SHP77 (cell line): ENCODE results near the gene HOXC10.

Source experiments
- DNase-seq, 2 experiments: peaks; one replicate each; lab custom pipeline; 2025; lab: John Stamatoyannopoulos, UW

The HOXC10 gene

GRCh38 chr12:54017027-54017788 is 32.3 kb downstream of the HOXC10 start:
- peak; percentile 72 to 76 for DNase-seq

GRCh38 chr12:54017878-54018467 is 33.0 kb downstream of the HOXC10 start:
- DNase-seq: peak; percentile 91 to 93

- peak; percentile 20 to 24 for DNase-seq
These were observed 33.6 kb downstream of the HOXC10 start for GRCh38 chr12:54018468-54018984.

- DNase-seq: no peak
These were observed 34.3 kb downstream of the HOXC10 start for GRCh38 chr12:54019091-54019811.

GRCh38 chr12:54019924-54020590 is 35.1 kb downstream of the HOXC10 start:
- DNase-seq: no peak

- no peak for DNase-seq
These were observed 35.9 kb downstream of the HOXC10 start for GRCh38 chr12:54020591-54021405.

GRCh38 chr12:54021432-54022013 is 36.6 kb downstream of the HOXC10 start:
- peak in 1 of 2 experiments; percentile 25 for DNase-seq

GRCh38 chr12:54022960-54023884 is 38.3 kb downstream of the HOXC10 start:
- no peak for DNase-seq

GRCh38 chr12:54024127-54024526 is 39.2 kb downstream of the HOXC10 start:
- DNase-seq: no peak

- DNase-seq: no peak
These were observed 39.8 kb downstream of the HOXC10 start for GRCh38 chr12:54024581-54025305.

- no peak for DNase-seq
These were observed 40.8 kb downstream of the HOXC10 start for GRCh38 chr12:54025499-54026405.

GRCh38 chr12:54026640-54027441 is 41.9 kb downstream of the HOXC10 start:
- no peak for DNase-seq

- no peak for DNase-seq
These were observed 42.5 kb downstream of the HOXC10 start for GRCh38 chr12:54027442-54027786.

- DNase-seq: peak in 1 of 2 experiments; percentile 41
These were observed 43.6 kb downstream of the HOXC10 start, which contains the start of gene HOXC6 for GRCh38 chr12:54028314-54029201. Gene HOXC6 (plus strand): TSS chr12:54028440. CDS start chr12:54028522, 82 bp downstream.

GRCh38 chr12:54029529-54030441 is 44.8 kb downstream of the HOXC10 start:
- no peak for DNase-seq
